ENCODE results near the gene MAP3K1.

MAP3K1 gene

GRCh38 chr5:56900858-56901578 is 85.7 kb downstream of the MAP3K1 start:
- DNase-seq, result peak in 8 of 56 donors; percentile 2 to 65 (median 18)

DNA sequence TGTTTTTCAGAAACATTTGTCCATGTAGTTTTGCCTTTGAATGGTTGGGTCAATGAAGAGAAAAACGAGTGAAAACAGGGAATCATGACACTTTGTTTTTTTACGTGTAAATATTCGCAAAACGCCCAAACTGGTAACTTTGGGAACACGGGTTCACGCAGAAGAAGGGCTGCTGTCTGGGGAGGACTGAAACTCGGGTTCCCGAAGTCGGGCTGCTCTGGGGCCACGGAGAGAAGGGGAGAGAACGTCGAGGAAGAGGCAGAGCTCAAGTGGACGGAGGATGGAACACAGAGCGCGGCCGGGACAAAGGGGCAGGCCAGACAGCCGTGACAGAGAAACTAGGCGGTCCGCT is 93.6 kb downstream of the MAP3K1 start:
- DNase-seq, result peak in 14 of 56 donors; percentile 48 to 83 (median 65)

- DNase-seq, result peak; percentile 64 to 99 (median 94)
These were observed 94.2 kb downstream of the MAP3K1 start, which contains the start of gene SETD9 for GRCh38 chr5:56909294-56910209. TSS of gene SETD9 (plus strand) at chr5:56909596. CDS start at chr5:56909646, 50 bp downstream.

DNA sequence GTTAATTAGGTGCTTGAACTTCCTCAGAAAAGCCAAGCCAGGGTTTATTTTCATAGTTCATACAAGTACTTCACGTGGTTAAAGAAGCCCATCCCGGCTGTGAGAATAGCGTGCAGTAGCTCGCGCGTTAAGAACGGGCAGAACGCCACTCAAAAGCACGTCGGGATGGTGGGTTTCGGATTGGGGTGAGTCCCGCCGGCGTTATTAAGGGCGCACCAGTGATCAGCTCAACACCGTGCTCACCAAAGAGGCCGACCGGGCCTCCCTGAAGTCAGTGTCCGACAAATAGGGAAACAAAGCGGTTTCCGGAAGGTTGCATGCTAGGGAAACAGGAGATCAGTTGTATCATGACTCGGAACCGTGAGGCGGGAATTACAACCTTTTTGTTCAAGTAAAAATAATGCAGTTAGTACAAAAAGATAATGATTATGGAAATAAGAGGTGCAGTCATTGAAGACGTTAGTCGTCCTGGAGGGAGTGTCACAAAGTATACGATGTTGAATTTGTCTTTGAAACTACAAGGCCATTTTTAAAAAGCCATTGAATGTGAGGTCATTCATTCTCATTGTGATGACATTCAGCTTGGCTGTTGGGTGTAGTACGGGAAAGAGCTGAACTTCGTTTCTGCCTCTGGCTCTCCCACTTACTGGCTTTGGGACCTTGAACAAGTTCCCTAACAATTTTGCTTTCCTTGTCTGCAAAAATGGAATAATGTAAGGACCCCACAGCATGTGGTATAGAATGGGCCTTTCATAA is 95.0 kb downstream of the MAP3K1 start:
- DNase-seq, result peak in 21 of 56 donors; percentile 10 to 67 (median 46)

DNA sequence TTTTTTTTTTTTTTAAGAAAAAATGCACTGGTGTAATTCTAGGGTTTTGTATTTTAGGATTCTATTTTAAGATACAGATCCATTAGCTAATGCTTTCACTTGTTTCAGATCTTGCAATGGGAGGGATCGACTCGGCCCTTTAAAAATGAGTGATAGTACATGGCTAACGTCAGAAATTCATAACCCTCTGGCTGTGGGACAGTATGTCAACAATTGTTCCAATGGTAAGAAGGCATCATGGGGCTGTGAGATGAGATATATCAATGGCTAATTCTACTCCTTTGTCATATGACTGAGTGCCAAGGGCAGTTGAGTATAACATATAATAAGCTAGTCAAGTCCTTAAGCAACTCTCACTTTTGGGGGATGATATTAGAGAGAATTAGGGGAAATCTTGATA is 98.4 kb downstream of the MAP3K1 start:
- DNase-seq, result no peak

DNA sequence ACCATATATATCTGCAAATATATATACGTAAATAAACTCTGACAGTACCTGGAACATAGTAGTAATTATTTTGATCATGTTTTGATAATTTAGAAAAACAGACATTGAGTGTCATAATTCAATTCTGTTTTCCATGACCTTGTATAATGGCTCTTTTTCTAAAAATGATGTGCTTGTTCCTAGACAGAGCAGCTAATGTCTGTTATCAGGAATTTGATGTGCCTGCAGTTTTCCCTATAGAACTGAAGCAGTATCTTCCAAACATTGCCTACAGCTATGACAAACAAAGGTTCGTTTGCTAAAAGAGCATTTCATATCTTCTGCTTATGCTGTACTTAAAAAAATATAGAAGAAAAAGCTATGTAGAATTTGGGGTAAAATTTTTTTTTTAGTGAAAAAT is 99.3 kb downstream of the MAP3K1 start:
- DNase-seq, result no peak

- DNase-seq, result peak in 1 of 56 donors; percentile 2
These were observed 102.2 kb downstream of the MAP3K1 start for GRCh38 chr5:56917534-56917933.

GRCh38 chr5:56918054-56918453 is 102.7 kb downstream of the MAP3K1 start:
- DNase-seq, result no peak

GRCh38 chr5:56919942-56920662 is 104.8 kb downstream of the MAP3K1 start:
- no peak for DNase-seq

DNA sequence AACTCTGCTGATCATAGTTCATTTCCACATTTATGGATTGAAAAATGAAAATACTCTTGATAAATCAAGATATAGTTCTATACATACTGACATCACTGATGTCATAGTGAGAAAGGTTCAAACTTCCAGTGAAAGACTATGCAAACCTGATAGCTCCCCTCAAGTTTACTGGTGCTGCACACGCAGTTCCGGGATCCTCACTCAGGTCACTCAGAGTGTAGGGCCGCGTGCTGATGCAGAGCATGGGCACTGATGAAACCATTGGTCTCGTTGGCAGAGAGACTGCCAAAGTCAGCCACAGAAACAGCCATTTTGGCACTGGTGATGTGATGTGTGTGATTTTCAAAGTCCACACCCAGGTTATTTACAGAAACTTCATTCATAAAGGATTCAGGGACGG is 107.6 kb downstream of the MAP3K1 start:
- no peak for DNase-seq

DNA sequence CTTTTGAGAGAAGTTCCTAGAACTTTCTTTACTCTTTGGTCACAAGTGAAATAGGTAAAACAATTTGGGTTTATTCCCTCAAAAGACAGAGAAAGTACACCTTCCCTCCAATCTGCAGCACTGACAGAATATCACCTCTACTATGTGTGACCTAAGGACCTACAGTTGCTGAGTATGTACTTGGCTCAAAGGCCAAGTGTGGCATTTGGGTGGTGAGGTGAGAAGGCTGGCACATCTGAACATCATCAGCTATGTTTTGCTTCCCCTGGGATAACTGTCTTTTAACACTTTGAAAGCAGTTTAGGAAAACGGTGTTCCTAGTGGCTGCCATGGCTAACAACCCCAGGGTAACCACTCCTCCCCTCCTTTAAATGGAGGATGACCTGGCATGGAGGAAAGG is 119.0 kb downstream of the MAP3K1 start:
- no peak for DNase-seq

DNA sequence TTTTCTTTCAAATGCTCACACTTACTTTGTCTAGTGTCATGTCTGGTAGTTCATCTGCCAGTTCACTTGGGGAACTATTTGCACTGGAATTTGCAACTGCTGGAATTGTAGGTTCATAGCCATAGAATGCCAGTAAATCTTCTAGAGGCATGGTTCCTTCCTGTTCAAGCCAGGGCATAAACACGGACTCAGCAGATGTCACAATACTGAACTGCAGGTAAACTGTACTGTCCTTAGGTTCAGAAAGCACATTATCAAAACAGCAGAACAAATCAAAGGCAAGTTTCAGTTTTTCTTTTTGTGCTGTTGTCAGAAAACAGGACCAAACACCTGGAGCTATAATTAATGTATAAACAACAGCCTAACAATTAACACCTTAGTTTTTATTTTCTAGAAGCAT is 123.5 kb downstream of the MAP3K1 start:
- DNase-seq, result no peak

- no peak for DNase-seq
These were observed 126.6 kb downstream of the MAP3K1 start for GRCh38 chr5:56941981-56942380.
